GM19455 (cell line): Measurements from ENCODE around the gene GNPNAT1.
"Not testable (repeated sequence)": the region's sequence is repeated elsewhere in the genome, so short reads cannot be mapped to it uniquely, and the experiment has no call there.

Experiments used
- ATAC-seq: cut with Tn5 transposase; IDR thresholded peaks from one replicate; pipeline ENCODE4 v1.9.1; 2021; ENCODE audit not compliant: unreplicated experiment

Gene GNPNAT1

GRCh38 chr14:52729925-52730708, 61.3 kb downstream of the GNPNAT1 start, which contains the start of gene STYX:
STYX (plus strand) TSS chr14:52730166; CDS start chr14:52730475, 309 bp downstream.
- ATAC-seq, result peak; percentile 93

GRCh38 chr14:52729585-52729924, 61.9 kb downstream of the GNPNAT1 start:
- no peak for ATAC-seq

GRCh38 chr14:52729035-52729434, 62.4 kb downstream of the GNPNAT1 start:
- ATAC-seq, result not testable (repeated sequence)

- ATAC-seq, result not testable (repeated sequence)
Measured at GRCh38 chr14:52727509-52727908, 63.9 kb downstream of the GNPNAT1 start.
